ENCODE measurements around the gene TRA2A. TPM values are rescaled to one million over a fixed set of nuclear protein-coding genes. Genes with fewer than 3 reads are reported as not detected.
"Not testable (repeated sequence)": the region's sequence is repeated elsewhere in the genome, so short reads cannot be mapped to it uniquely, and the experiment has no call there.

Gene TRA2A
- total RNA-seq, 5 donors from 2014 or later (not counting 1 experiment from before 2014, with no cell fraction given) = 105 to 246 (median 119) TPM

GRCh38 chr7:23523486-23524075 is 8.2 kb downstream of the TRA2A start:
- no peaks in the 10 kb centered on the region for H3K9me3 ChIP-seq
- Mint-ChIP-seq H3K4me1 (peaks cover 70 to 77% (median 74%) of the 10 kb centered on the region in 3 donors), H3K9me3 (no peaks in the 10 kb centered on the region), H3K27me3 (no peaks in the 10 kb centered on the region), H3K4me3 (peak overlapping the region in 1 of 3 donors; percentile 66), H3K27ac (peak overlapping the region; percentile 11 to 21), H3K36me3 (peaks cover 30% of the 10 kb centered on the region)
- no peak overlapping the region for H3K4me3 ChIP-seq (ENCODE audit: control insufficient read depth in 1 of 2, extremely low read depth in 1 of 2, low read length in 1 of 2)
- POLR2A ChIA-PET = interaction anchor here (0.6 to 1.9 kb wide), 9 partner anchors 10 to 1452 kb away, joined by 3 to 11 read pairs (median 5); no protein-coding TSS in a partner anchor
- H3K27ac ChIP-seq (ENCODE audit: low read length) = peak overlapping the region; percentile 11
- CTCF ChIA-PET = interaction anchor here (0.6 to 2.8 kb wide), 7 partner anchors 13 to 1578 kb away, joined by 3 to 22 read pairs (median 5); no protein-coding TSS in a partner anchor
- no CpG with 5 or more reads among the region's 2 CpGs for WGBS (ENCODE audit: insufficient coverage)
- no peak for ATAC-seq (replicated peaks in 1 of 4)
- peaks cover 0 to 34% of the 10 kb centered on the region in 2 donors for H3K36me3 ChIP-seq (ENCODE audit: control insufficient read depth in 2 of 2, extremely low read depth in 1 of 2, insufficient read depth in 1 of 2, low read length in 1 of 2)
- H3K4me1 ChIP-seq (ENCODE audit: control insufficient read depth in 1 of 2, extremely low read depth in 1 of 2, insufficient read depth in 2 of 2, low read length in 2 of 2) = peaks cover 23 to 33% of the 10 kb centered on the region in 2 experiments
- H3K27me3 ChIP-seq (replicated peaks in 1 of 2; ENCODE audit: control insufficient read depth in 2 of 2, extremely low read depth in 1 of 2, insufficient read depth in 2 of 2, low read length in 1 of 2) = no peaks in the 10 kb centered on the region
- DNase-seq = no peak

GRCh38 chr7:23520582-23520981 is 11.2 kb downstream of the TRA2A start:
- Histone ChIP-seq H3K36me3 (ENCODE audit: control insufficient read depth in 2 of 2, extremely low read depth in 1 of 2, insufficient read depth in 1 of 2, low read length in 1 of 2) (peaks cover 14 to 54% of the 10 kb centered on the region in 2 donors), H3K27ac (ENCODE audit: low read length) (no peak overlapping the region), H3K4me3 (ENCODE audit: control insufficient read depth in 1 of 2, extremely low read depth in 1 of 2, low read length in 1 of 2) (no peak overlapping the region), H3K27me3 (replicated peaks in 1 of 2; ENCODE audit: control insufficient read depth in 2 of 2, extremely low read depth in 1 of 2, insufficient read depth in 2 of 2, low read length in 1 of 2) (no peaks in the 10 kb centered on the region), H3K9me3 (no peaks in the 10 kb centered on the region), H3K4me1 (ENCODE audit: control insufficient read depth in 1 of 2, extremely low read depth in 1 of 2, insufficient read depth in 2 of 2, low read length in 2 of 2) (peaks cover 17 to 18% of the 10 kb centered on the region in 2 experiments)
- Mint-ChIP-seq H3K27me3 (no peaks in the 10 kb centered on the region), H3K27ac (no peak overlapping the region), H3K9me3 (no peaks in the 10 kb centered on the region), H3K36me3 (peaks cover 44% of the 10 kb centered on the region), H3K4me1 (peaks cover 51 to 54% (median 53%) of the 10 kb centered on the region in 3 donors), H3K4me3 (no peak overlapping the region)
- 100% methylated on average over 1 of the region's 7 CpGs for WGBS (ENCODE audit: insufficient coverage)
- ChIA-PET POLR2A (interaction anchor here in 1 of 2 donors (1.0 to 2.5 kb wide), 2 partner anchors 9 to 10 kb away, joined by 3 to 9 read pairs; no protein-coding TSS in a partner anchor), CTCF (interaction anchor here (0.6 to 1.0 kb wide), 3 partner anchors 30 to 251 kb away, joined by 3 to 8 read pairs (median 3); no protein-coding TSS in a partner anchor)
- DNase-seq = peak in 6 of 35 experiments; percentile 9 to 16 (median 14)
- ATAC-seq (replicated peaks in 1 of 4) = no peak

- H3K4me1 Mint-ChIP-seq = peaks cover 16 to 18% (median 17%) of the 10 kb centered on the region in 3 donors
- Histone ChIP-seq H3K27me3 (replicated peaks in 1 of 2; ENCODE audit: control insufficient read depth in 2 of 2, extremely low read depth in 1 of 2, insufficient read depth in 2 of 2, low read length in 1 of 2) (no peaks in the 10 kb centered on the region), H3K36me3 (ENCODE audit: control insufficient read depth in 2 of 2, extremely low read depth in 1 of 2, insufficient read depth in 1 of 2, low read length in 1 of 2) (peaks cover 24 to 73% of the 10 kb centered on the region in 2 donors), H3K4me3 (ENCODE audit: control insufficient read depth in 1 of 2, extremely low read depth in 1 of 2, low read length in 1 of 2) (no peak overlapping the region), H3K9me3 (no peaks in the 10 kb centered on the region), H3K27ac (ENCODE audit: low read length) (no peak overlapping the region), H3K4me1 (ENCODE audit: control insufficient read depth in 1 of 2, extremely low read depth in 1 of 2, insufficient read depth in 2 of 2, low read length in 2 of 2) (peaks cover 0 to 9% of the 10 kb centered on the region in 2 experiments)
- no peaks in the 10 kb centered on the region for H3K27me3 Mint-ChIP-seq
- WGBS (ENCODE audit: insufficient coverage) = no CpG with 5 or more reads among the region's 2 CpGs
- peak in 1 of 4 experiments; percentile 25 for ATAC-seq (replicated peaks in 1 of 4)
- no peaks in the 10 kb centered on the region for H3K9me3 Mint-ChIP-seq
- H3K4me3 Mint-ChIP-seq = no peak overlapping the region
- peaks cover 58% of the 10 kb centered on the region for H3K36me3 Mint-ChIP-seq
- ChIA-PET POLR2A (interaction anchor here (0.6 to 1.0 kb wide), 5 partner anchors 10 to 30 kb away, joined by 3 to 11 read pairs (median 3); no protein-coding TSS in a partner anchor), CTCF (interaction anchor here in 1 of 2 donors (0.7 kb wide), 3 partner anchors 12 to 154 kb away, joined by 4 to 6 read pairs (median 4); no protein-coding TSS in a partner anchor)
- peak overlapping the region in 1 of 2 donors; percentile 44 for H3K27ac Mint-ChIP-seq
- DNase-seq = no peak
Measured at GRCh38 chr7:23514755-23515154, 17.0 kb downstream of the TRA2A start.

GRCh38 chr7:23513746-23514145 is 18.0 kb downstream of the TRA2A start:
- H3K9me3 ChIP-seq; H3K27ac ChIP-seq (ENCODE audit: low read length); H3K27ac Mint-ChIP-seq; H3K4me1 ChIP-seq (ENCODE audit: control insufficient read depth in 1 of 2, extremely low read depth in 1 of 2, insufficient read depth in 2 of 2, low read length in 2 of 2); H3K9me3 Mint-ChIP-seq; H3K4me3 ChIP-seq (ENCODE audit: control insufficient read depth in 1 of 2, extremely low read depth in 1 of 2, low read length in 1 of 2); ATAC-seq (replicated peaks in 1 of 4); H3K27me3 Mint-ChIP-seq; DNase-seq; H3K27me3 ChIP-seq (replicated peaks in 1 of 2; ENCODE audit: control insufficient read depth in 2 of 2, extremely low read depth in 1 of 2, insufficient read depth in 2 of 2, low read length in 1 of 2); H3K4me3 Mint-ChIP-seq: not testable (repeated sequence)
- POLR2A ChIA-PET = interaction anchor here (0.5 to 1.0 kb wide), 5 partner anchors 9 to 28 kb away, joined by 3 to 9 read pairs (median 4); no protein-coding TSS in a partner anchor
- CTCF ChIA-PET = interaction anchor here in 1 of 2 donors (0.7 kb wide), 2 partner anchors 1406 to 1607 kb away, joined by 3 to 6 read pairs; no protein-coding TSS in a partner anchor
- Mint-ChIP-seq H3K36me3 (peaks cover 56% of the 10 kb centered on the region), H3K4me1 (peaks cover 14 to 25% (median 18%) of the 10 kb centered on the region in 3 donors)
- 100% methylated on average over 2 of the region's 6 CpGs for WGBS (ENCODE audit: insufficient coverage)
- peaks cover 25 to 74% of the 10 kb centered on the region in 2 donors for H3K36me3 ChIP-seq (ENCODE audit: control insufficient read depth in 2 of 2, extremely low read depth in 1 of 2, insufficient read depth in 1 of 2, low read length in 1 of 2)

GRCh38 chr7:23494009-23494408 is 37.8 kb downstream of the TRA2A start:
- no peaks in the 10 kb centered on the region for H3K27me3 ChIP-seq (replicated peaks in 1 of 2; ENCODE audit: control insufficient read depth in 2 of 2, extremely low read depth in 1 of 2, insufficient read depth in 2 of 2, low read length in 1 of 2)
- peaks cover 2 to 13% of the 10 kb centered on the region in 2 experiments for H3K4me1 ChIP-seq (ENCODE audit: control insufficient read depth in 1 of 2, extremely low read depth in 1 of 2, insufficient read depth in 2 of 2, low read length in 2 of 2)
- DNase-seq (no peak), ATAC-seq (replicated peaks in 1 of 4) (no peak)
- H3K4me3 ChIP-seq (ENCODE audit: control insufficient read depth in 1 of 2, extremely low read depth in 1 of 2, low read length in 1 of 2) = no peak overlapping the region
- Mint-ChIP-seq H3K27ac (no peak overlapping the region), H3K36me3 (peaks cover 3% of the 10 kb centered on the region), H3K4me3 (no peak overlapping the region), H3K27me3 (no peaks in the 10 kb centered on the region), H3K9me3 (no peaks in the 10 kb centered on the region), H3K4me1 (peaks cover 4 to 9% (median 6%) of the 10 kb centered on the region in 3 donors)
- no peak overlapping the region for H3K27ac ChIP-seq (ENCODE audit: low read length)
- POLR2A ChIA-PET = no interaction called here
- H3K36me3 ChIP-seq (ENCODE audit: control insufficient read depth in 2 of 2, extremely low read depth in 1 of 2, insufficient read depth in 1 of 2, low read length in 1 of 2) = no peaks in the 10 kb centered on the region
- H3K9me3 ChIP-seq = no peaks in the 10 kb centered on the region
- WGBS (ENCODE audit: insufficient coverage) = 92% methylated on average over 2 of the region's 9 CpGs
- CTCF ChIA-PET = interaction anchor here in 1 of 2 donors (0.7 to 1.0 kb wide), 2 partner anchors 221 to 300 kb away, joined by 3 read pairs; no protein-coding TSS in a partner anchor

GRCh38 chr7:23491502-23491901 is 40.3 kb downstream of the TRA2A start:
- Histone ChIP-seq H3K4me1 (ENCODE audit: control insufficient read depth in 1 of 2, extremely low read depth in 1 of 2, insufficient read depth in 2 of 2, low read length in 2 of 2) (peaks cover 2 to 13% of the 10 kb centered on the region in 2 experiments), H3K27ac (ENCODE audit: low read length) (no peak overlapping the region), H3K27me3 (replicated peaks in 1 of 2; ENCODE audit: control insufficient read depth in 2 of 2, extremely low read depth in 1 of 2, insufficient read depth in 2 of 2, low read length in 1 of 2) (no peaks in the 10 kb centered on the region), H3K4me3 (ENCODE audit: control insufficient read depth in 1 of 2, extremely low read depth in 1 of 2, low read length in 1 of 2) (no peak overlapping the region), H3K36me3 (ENCODE audit: control insufficient read depth in 2 of 2, extremely low read depth in 1 of 2, insufficient read depth in 1 of 2, low read length in 1 of 2) (no peaks in the 10 kb centered on the region), H3K9me3 (no peaks in the 10 kb centered on the region)
- no peaks in the 10 kb centered on the region for H3K36me3 Mint-ChIP-seq
- no peak for DNase-seq
- no peaks in the 10 kb centered on the region for H3K9me3 Mint-ChIP-seq
- peak overlapping the region; percentile 79 to 81 (median 80) for H3K4me3 Mint-ChIP-seq
- ATAC-seq (replicated peaks in 1 of 4) = no peak
- H3K4me1 Mint-ChIP-seq = peaks cover 4 to 9% (median 6%) of the 10 kb centered on the region in 3 donors
- POLR2A ChIA-PET = interaction anchor here in 1 of 2 donors (1.2 kb wide), 1 partner anchor 18 kb away, joined by 4 read pairs; no protein-coding TSS in a partner anchor
- WGBS (ENCODE audit: insufficient coverage) = no CpG with 5 or more reads among the region's 3 CpGs
- CTCF ChIA-PET = interaction anchor here in 1 of 2 donors (0.6 kb wide), 1 partner anchor 30 kb away, joined by 3 read pairs; no protein-coding TSS in a partner anchor
- H3K27ac Mint-ChIP-seq = no peak overlapping the region
- H3K27me3 Mint-ChIP-seq = no peaks in the 10 kb centered on the region
